NCI-H187 treated with DMSO at 0.1 percent for 48 hours (cell line): Measurements from ENCODE around the gene CLDN5.

Experiments used
- DNase-seq: peaks from one replicate; lab custom pipeline; 2025; lab: John Stamatoyannopoulos, UW

Gene CLDN5

GRCh38 chr22:19524170-19525115 lies at the start of gene CLDN5:
CLDN5 (minus strand) TSS chr22:19524410; CDS start chr22:19524255, 155 bp downstream.
- DNase-seq = no peak

- DNase-seq = no peak
Observed at GRCh38 chr22:19571995-19572394, 47.8 kb upstream of the CLDN5 start.

- DNase-seq = no peak
Observed at GRCh38 chr22:19571207-19571795, 47.1 kb upstream of the CLDN5 start.

- DNase-seq = no peak
Observed at GRCh38 chr22:19569976-19570375, 45.8 kb upstream of the CLDN5 start.

GRCh38 chr22:19569276-19569640 lies 45.0 kb upstream of the CLDN5 start:
- DNase-seq = no peak

- no peak for DNase-seq
Observed at GRCh38 chr22:19568337-19569275, 44.4 kb upstream of the CLDN5 start.

GRCh38 chr22:19567157-19568009 lies 43.2 kb upstream of the CLDN5 start:
- DNase-seq = no peak

- DNase-seq = no peak
Observed at GRCh38 chr22:19566279-19567156, 42.3 kb upstream of the CLDN5 start.

GRCh38 chr22:19565382-19566278 lies 41.4 kb upstream of the CLDN5 start:
- no peak for DNase-seq

GRCh38 chr22:19559956-19560355 lies 35.7 kb upstream of the CLDN5 start:
- DNase-seq = no peak

- no peak for DNase-seq
Observed at GRCh38 chr22:19559324-19559811, 35.2 kb upstream of the CLDN5 start.

GRCh38 chr22:19556963-19557545 lies 32.8 kb upstream of the CLDN5 start:
- DNase-seq = no peak

GRCh38 chr22:19555651-19556050 lies 31.4 kb upstream of the CLDN5 start:
- no peak for DNase-seq

GRCh38 chr22:19554834-19555404 lies 30.7 kb upstream of the CLDN5 start:
- no peak for DNase-seq

- DNase-seq = no peak
Observed at GRCh38 chr22:19553201-19553600, 29.0 kb upstream of the CLDN5 start.

GRCh38 chr22:19550382-19550781 lies 26.2 kb upstream of the CLDN5 start:
- DNase-seq = no peak

- DNase-seq = no peak
Observed at GRCh38 chr22:19549428-19549827, 25.2 kb upstream of the CLDN5 start.

- no peak for DNase-seq
Observed at GRCh38 chr22:19548964-19549363, 24.8 kb upstream of the CLDN5 start.
